ENCODE measurements around the gene FSTL5. TPM values are rescaled to one million over a fixed set of nuclear protein-coding genes. Genes with fewer than 3 reads are reported as not detected.

Gene FSTL5
- total RNA-seq, 4 donors from 2014 or later, result not detected

GRCh38 chr4:161894493-161895167, 269.2 kb downstream of the FSTL5 start:
- ATAC-seq, result no peak
- Histone ChIP-seq H3K27me3 (no peaks in the 10 kb centered on the region), H3K27ac (no peak overlapping the region), H3K4me1 (no peaks in the 10 kb centered on the region), H3K36me3 (no peaks in the 10 kb centered on the region), H3K9me3 (no peaks in the 10 kb centered on the region), H3K4me3 (no peak overlapping the region)
- intact Hi-C loops (cut with DNase I; ENCODE audit: low total_unique reads) (no loop called here), in situ Hi-C loops (cut with MboI; ENCODE audit: low sequenced_read_pairs in 4 of 4) (no loop called here)
- no peak for DNase-seq
- TF ChIP-seq POLR2A (IDR thresholded peaks at IDR 0.05), result no peak
- no peak for TF ChIP-seq CTCF (IDR thresholded peaks at IDR 0.05 in 4 of 5, conservative IDR thresholded peaks at IDR 0.05 in 1 of 5)

- no peak for ATAC-seq
- in situ Hi-C loops (cut with MboI; ENCODE audit: low sequenced_read_pairs in 4 of 4) (no loop called here), intact Hi-C loops (cut with DNase I; ENCODE audit: low total_unique reads) (no loop called here)
- TF ChIP-seq POLR2A (IDR thresholded peaks at IDR 0.05) (no peak), CTCF (IDR thresholded peaks at IDR 0.05 in 4 of 5, conservative IDR thresholded peaks at IDR 0.05 in 1 of 5) (no peak)
- Histone ChIP-seq H3K4me1 (no peaks in the 10 kb centered on the region), H3K36me3 (no peaks in the 10 kb centered on the region), H3K27me3 (no peaks in the 10 kb centered on the region), H3K4me3 (no peak overlapping the region), H3K27ac (no peak overlapping the region), H3K9me3 (no peaks in the 10 kb centered on the region)
- DNase-seq, result no peak
Measured at GRCh38 chr4:161894014-161894413, 269.8 kb downstream of the FSTL5 start.

GRCh38 chr4:161893566-161893965, 270.2 kb downstream of the FSTL5 start:
- TF ChIP-seq CTCF (IDR thresholded peaks at IDR 0.05 in 4 of 5, conservative IDR thresholded peaks at IDR 0.05 in 1 of 5) (no peak), POLR2A (IDR thresholded peaks at IDR 0.05) (no peak)
- no peak for ATAC-seq
- in situ Hi-C loops (cut with MboI; ENCODE audit: low sequenced_read_pairs in 4 of 4), result no loop called here

GRCh38 chr4:161892951-161893350, 270.8 kb downstream of the FSTL5 start:
- no peaks in the 10 kb centered on the region for H3K27me3 ChIP-seq
- no peak for TF ChIP-seq POLR2A (IDR thresholded peaks at IDR 0.05)
- no peak for TF ChIP-seq CTCF (IDR thresholded peaks at IDR 0.05 in 4 of 5, conservative IDR thresholded peaks at IDR 0.05 in 1 of 5)
- ATAC-seq (no peak), DNase-seq (no peak)
- intact Hi-C loops (cut with DNase I; ENCODE audit: low total_unique reads), result no loop called here
- no peaks in the 10 kb centered on the region for H3K36me3 ChIP-seq
- in situ Hi-C loops (cut with MboI; ENCODE audit: low sequenced_read_pairs in 4 of 4), result no loop called here
- H3K9me3 ChIP-seq, result no peaks in the 10 kb centered on the region
- H3K4me1 ChIP-seq, result no peaks in the 10 kb centered on the region
- H3K4me3 ChIP-seq, result no peak overlapping the region
- H3K27ac ChIP-seq, result no peak overlapping the region

More at GRCh38 chr4:161893566-161893965, 270.2 kb downstream of the FSTL5 start:
- Histone ChIP-seq H3K27ac (no peak overlapping the region), H3K4me1 (no peaks in the 10 kb centered on the region), H3K36me3 (no peaks in the 10 kb centered on the region), H3K27me3 (no peaks in the 10 kb centered on the region), H3K9me3 (no peaks in the 10 kb centered on the region), H3K4me3 (no peak overlapping the region)
- DNase-seq, result no peak
- intact Hi-C loops (cut with DNase I; ENCODE audit: low total_unique reads), result no loop called here

- H3K27ac ChIP-seq, result no peak overlapping the region
- TF ChIP-seq CTCF (IDR thresholded peaks at IDR 0.05 in 4 of 5, conservative IDR thresholded peaks at IDR 0.05 in 1 of 5) (no peak), POLR2A (IDR thresholded peaks at IDR 0.05) (no peak)
- ATAC-seq (no peak), DNase-seq (no peak)
- no peaks in the 10 kb centered on the region for H3K27me3 ChIP-seq
- no peaks in the 10 kb centered on the region for H3K36me3 ChIP-seq
- intact Hi-C loops (cut with DNase I; ENCODE audit: low total_unique reads), result no loop called here
- no peaks in the 10 kb centered on the region for H3K4me1 ChIP-seq
- H3K4me3 ChIP-seq, result no peak overlapping the region
- no peaks in the 10 kb centered on the region for H3K9me3 ChIP-seq
- in situ Hi-C loops (cut with MboI; ENCODE audit: low sequenced_read_pairs in 4 of 4), result no loop called here
Measured at GRCh38 chr4:161883157-161883556, 280.6 kb downstream of the FSTL5 start.
